Measurements from ENCODE around the gene PRM3. TPM values are rescaled to one million over a fixed set of nuclear protein-coding genes. Genes with fewer than 3 reads are reported as not detected.

Gene PRM3
- total and polyA plus RNA-seq, 2 donors (not counting 1 experiment from before 2014, with no cell fraction given): not detected

DNA sequence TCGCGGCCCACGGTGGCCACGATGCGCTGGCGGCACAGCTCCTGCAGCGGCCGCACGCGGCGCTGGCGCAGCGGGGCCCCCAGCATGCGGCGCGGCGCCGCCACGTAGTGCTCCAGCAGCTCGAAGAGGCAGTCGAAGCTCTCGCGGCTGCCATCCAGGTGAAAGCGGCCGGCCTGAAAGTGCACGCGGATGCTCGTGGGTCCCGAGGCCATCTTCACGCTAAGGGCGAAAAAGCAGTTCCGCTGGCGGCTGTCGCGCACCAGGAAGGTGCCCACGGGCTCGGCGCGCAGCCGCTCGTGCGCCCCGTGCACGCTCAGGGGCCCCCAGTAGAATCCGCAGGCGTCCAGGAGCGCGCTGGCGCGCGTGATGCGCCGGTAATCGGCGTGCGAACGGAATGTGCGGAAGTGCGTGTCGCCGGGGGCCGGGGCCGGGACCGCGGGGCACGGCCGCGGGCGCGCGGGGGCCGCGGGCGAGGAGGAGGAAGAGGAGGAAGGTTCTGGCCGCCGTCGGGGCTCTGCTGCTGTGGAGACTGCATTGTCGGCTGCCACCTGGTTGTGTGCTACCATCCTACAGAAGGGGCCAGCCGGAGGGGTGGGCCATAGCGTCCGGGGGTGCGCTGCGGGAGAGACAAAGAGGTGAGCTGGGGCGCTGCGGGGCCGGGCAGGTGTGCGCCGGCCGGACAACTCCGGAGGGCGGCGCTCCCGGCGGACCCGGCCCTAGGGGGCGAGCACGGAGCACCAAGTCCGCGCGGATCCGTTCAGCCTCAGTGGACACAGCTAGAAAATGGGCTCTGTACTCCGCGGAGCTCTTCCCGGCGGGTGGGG is 18.3 kb downstream of the PRM3 start:
- intact Hi-C loops (cut with micrococcal nuclease): loop anchor here (2.0 to 10.0 kb wide), 5 partner anchors 72 to 660 kb away; partner anchors contain the start of genes GSPT1 and NUBP1
- TF ChIP-seq CTCF (IDR thresholded peaks at IDR 0.05): no peak
- POLR2A ChIA-PET: interaction anchor here (0.6 to 5.8 kb wide), 31 partner anchors 8 to 306 kb away, joined by 3 to 89 read pairs (median 4); no protein-coding TSS in a partner anchor

More for the DNA sequence above, 18.3 kb downstream of the PRM3 start:
- Histone ChIP-seq H2AFZ (ENCODE audit: insufficient read depth, low read depth, low read length, poor library complexity, severe bottlenecking) (peak overlapping the region; percentile 50), H3K79me2 (ENCODE audit: control insufficient read depth, insufficient read depth, low read length) (peaks cover 20% of the 10 kb centered on the region), H3K36me3 (replicated peaks in 1 of 2; ENCODE audit: control extremely low read depth in 1 of 2, control insufficient read depth in 1 of 2, extremely low read depth in 1 of 2, insufficient read depth in 2 of 2, low read length in 1 of 2) (peaks cover 2 to 17% of the 10 kb centered on the region in 2 experiments), H3K4me2 (replicated peaks; ENCODE audit: low read depth, low read length, poor library complexity, severe bottlenecking) (peak overlapping the region; percentile 98), H4K20me1 (ENCODE audit: control insufficient read depth, insufficient read depth, low read length, poor library complexity, severe bottlenecking) (peaks cover 50% of the 10 kb centered on the region), H3K27me3 (replicated peaks in 1 of 4; ENCODE audit: control extremely low read depth in 1 of 4, control insufficient read depth in 3 of 4, insufficient read depth in 4 of 4, low read length in 3 of 4) (no peaks in the 10 kb centered on the region), H3K9me3 (ENCODE audit: control extremely low read depth in 1 of 3, control insufficient read depth in 2 of 3, insufficient read depth in 1 of 3, low read length in 2 of 3) (no peaks in the 10 kb centered on the region), H3K4me3 (ENCODE audit: control extremely low read depth in 1 of 5, extremely low read depth in 1 of 5, insufficient read depth in 1 of 5, low read depth in 2 of 5, low read length in 4 of 5) (peak overlapping the region; percentile 38 to 89 (median 65)), H3K27ac (ENCODE audit: low read length in 2 of 2) (peak overlapping the region; percentile 29 to 72), H3K9ac (ENCODE audit: low read length) (peak overlapping the region; percentile 84), H3K4me1 (ENCODE audit: control insufficient read depth in 2 of 2, insufficient read depth in 2 of 2, low read length in 2 of 2) (peaks cover 50 to 62% of the 10 kb centered on the region in 2 donors)
- DNase-seq (peak; percentile 84), ATAC-seq (ENCODE audit: low read depth) (peak; percentile 1)
- Mint-ChIP-seq H3K9me3 (ENCODE audit: insufficient read depth) (no peaks in the 10 kb centered on the region), H3K27me3 (no peaks in the 10 kb centered on the region), H3K4me1 (peaks cover 60% of the 10 kb centered on the region), H3K4me3 (peak overlapping the region; percentile 89), H3K27ac (peak overlapping the region; percentile 87)
- CTCF ChIA-PET: interaction anchor here (0.6 to 10.3 kb wide), 49 partner anchors 9 to 462 kb away, joined by 3 to 223 read pairs (median 5); partner anchors contain the start of gene TNP2
- WGBS (ENCODE audit: insufficient coverage): 1% methylated on average over 105 of the region's 105 CpGs

Data from B cell (primary cell).